ENCODE results near the gene OXCT1. TPM values are rescaled to one million over a fixed set of nuclear protein-coding genes. Genes with fewer than 3 reads are reported as not detected.
"Not testable (repeated sequence)": the region's sequence is repeated elsewhere in the genome, so short reads cannot be mapped to it uniquely, and the experiment has no call there.

OXCT1 gene
- total RNA-seq, 2 donors from 2014 or later = 15.2 to 25.3 TPM

- Histone ChIP-seq H3K4me1 (replicated peaks) (no peaks in the 10 kb centered on the region), H3K27ac (no peak overlapping the region), H3K27me3 (replicated peaks; ENCODE audit: insufficient read depth) (no peaks in the 10 kb centered on the region), H3K4me3 (no peak overlapping the region), H3K9me3 (no peaks in the 10 kb centered on the region), H3K36me3 (no peaks in the 10 kb centered on the region)
- DNase-seq (ENCODE audit: low spot score) = no peak
- TF ChIP-seq CTCF (IDR thresholded peaks at IDR 0.05) (no peak), POLR2AphosphoS5 (IDR thresholded peaks at IDR 0.05) (no peak), POLR2A (IDR thresholded peaks at IDR 0.05) (no peak)
- intact Hi-C loops (cut with DNase I) = no loop called here
- WGBS = 87% methylated on average over 3 of the region's 3 CpGs
These were observed 131.4 kb downstream of the OXCT1 start for GRCh38 chr5:41738710-41739354.

- DNase-seq (ENCODE audit: low spot score) = no peak
- H3K36me3 ChIP-seq = no peaks in the 10 kb centered on the region
- H3K27ac ChIP-seq = no peak overlapping the region
- no peak overlapping the region for H3K4me3 ChIP-seq
- H3K4me1 ChIP-seq (replicated peaks) = no peaks in the 10 kb centered on the region
- no peaks in the 10 kb centered on the region for H3K9me3 ChIP-seq
- TF ChIP-seq POLR2A (IDR thresholded peaks at IDR 0.05) = no peak
- no peak for TF ChIP-seq CTCF (IDR thresholded peaks at IDR 0.05)
- no peak for TF ChIP-seq POLR2AphosphoS5 (IDR thresholded peaks at IDR 0.05)
- H3K27me3 ChIP-seq (replicated peaks; ENCODE audit: insufficient read depth) = no peaks in the 10 kb centered on the region
- intact Hi-C loops (cut with DNase I) = no loop called here
These were observed 133.6 kb downstream of the OXCT1 start for GRCh38 chr5:41736641-41737040.

GRCh38 chr5:41735213-41735612 is 135.0 kb downstream of the OXCT1 start:
- TF ChIP-seq POLR2AphosphoS5 (IDR thresholded peaks at IDR 0.05) (no peak), CTCF (IDR thresholded peaks at IDR 0.05) (no peak), POLR2A (IDR thresholded peaks at IDR 0.05) (no peak)
- Histone ChIP-seq H3K4me3 (no peak overlapping the region), H3K9me3 (no peaks in the 10 kb centered on the region), H3K36me3 (no peaks in the 10 kb centered on the region), H3K27me3 (replicated peaks; ENCODE audit: insufficient read depth) (no peaks in the 10 kb centered on the region), H3K4me1 (replicated peaks) (no peaks in the 10 kb centered on the region), H3K27ac (no peak overlapping the region)
- intact Hi-C loops (cut with DNase I) = no loop called here
- DNase-seq (ENCODE audit: low spot score) = no peak

- H3K4me1 ChIP-seq (replicated peaks); H3K36me3 ChIP-seq; H3K4me3 ChIP-seq; H3K27me3 ChIP-seq (replicated peaks; ENCODE audit: insufficient read depth); DNase-seq (ENCODE audit: low spot score); intact Hi-C loops (cut with DNase I); H3K9me3 ChIP-seq; H3K27ac ChIP-seq: not testable (repeated sequence)
- 97% methylated on average over 5 of the region's 5 CpGs for whole genome bisulfite sequencing
These were observed 140.8 kb downstream of the OXCT1 start for GRCh38 chr5:41729381-41729780.

- WGBS = 82% methylated on average over 4 of the region's 4 CpGs
These were observed 141.9 kb downstream of the OXCT1 start for GRCh38 chr5:41728281-41728680.

More at GRCh38 chr5:41728281-41728680, 141.9 kb downstream of the OXCT1 start:
- no peak overlapping the region for H3K4me3 ChIP-seq
- intact Hi-C loops (cut with DNase I) = no loop called here
- no peak overlapping the region for H3K27ac ChIP-seq
- no peaks in the 10 kb centered on the region for H3K9me3 ChIP-seq
- peaks cover 0 to 4% of the 10 kb centered on the region in 2 donors for H3K36me3 ChIP-seq
- H3K4me1 ChIP-seq (replicated peaks) = no peaks in the 10 kb centered on the region
- no peaks in the 10 kb centered on the region for H3K27me3 ChIP-seq (replicated peaks; ENCODE audit: insufficient read depth)
- no peak for DNase-seq (ENCODE audit: low spot score)
- TF ChIP-seq CTCF (IDR thresholded peaks at IDR 0.05) = no peak
- TF ChIP-seq POLR2AphosphoS5 (IDR thresholded peaks at IDR 0.05) = no peak
- TF ChIP-seq POLR2A (IDR thresholded peaks at IDR 0.05) = no peak

All from prostate gland (tissue), 2 donors.